SK-N-SH (cell line): Measurements from ENCODE around the gene PPP2R5C. TPM values are rescaled to one million over a fixed set of nuclear protein-coding genes. Genes with fewer than 3 reads are reported as not detected.

ENCODE experiments used
- CTCF ChIA-PET: fragments of 300-600, 350-600 bp; formaldehyde crosslinking; extraction: SDS; loops from one replicate; lab custom pipeline; 2021; lab: Yijun Ruan, JAX
- POLR2A ChIA-PET: fragments of 350-600 bp; sonication (Branson Sonifier 250); formaldehyde crosslinking; extraction: SDS; loops from one replicate; lab custom pipeline; 2020; ENCODE audit warnings: antibody characterized with exemption, inconsistent platforms; lab: Yijun Ruan, JAX
- DNase-seq: peaks from one replicate; pipeline ENCODE4 v3.0.0; 2012
- H2AFZ ChIP-seq: fragments of 200-600 bp; sonication (generic); 2 replicates; pipeline ENCODE4 v1.8.1; 2016; ENCODE audit warnings: antibody characterized with exemption, mild to moderate bottlenecking, low read depth
- H3F3A ChIP-seq: fragments of 200-600 bp; sonication (generic); replicated peaks from 2 replicates; pipeline ENCODE3; 2016; ENCODE audit warnings: antibody characterized with exemption, mild to moderate bottlenecking; ENCODE audit not compliant: insufficient read depth
- H3K27ac ChIP-seq, 2 experiments: fragments of 200-500 bp in 1 of 2; fragments of 200-600 bp in 1 of 2; sonication (Bioruptor generic) in 1 of 2; sonication (generic), shearing (Covaris generic) in 1 of 2; 2 replicates each; pipeline versions ENCODE4 v1.5.1 to v1.6.1; 2014 to 2016; ENCODE audit warnings: low read depth in 2 of 2, inconsistent platforms in 1 of 2, low read length in 1 of 2, mild to moderate bottlenecking in 1 of 2, mixed read lengths in 1 of 2
- H3K27me3 ChIP-seq: fragments of 200-600 bp; sonication (generic), shearing (Covaris generic); 2 replicates; pipeline ENCODE4 v1.6.1; 2016; ENCODE audit warnings: mixed run types; ENCODE audit not compliant: insufficient read depth
- H3K36me3 ChIP-seq, 2 experiments: fragments of 200-500 bp in 1 of 2; fragments of 200-600 bp in 1 of 2; sonication (Bioruptor generic) in 1 of 2; sonication (generic) in 1 of 2; replicated peaks in 1 of 2; 2 replicates each; pipeline versions ENCODE3 to v1.5.1; 2014 to 2016; ENCODE audit warnings: low read length in 1 of 2, mild to moderate bottlenecking in 1 of 2; ENCODE audit not compliant: insufficient read depth in 2 of 2, control insufficient read depth in 1 of 2
- H3K4me1 ChIP-seq, 2 experiments: fragments of 200-500 bp in 1 of 2; fragments of 200-600 bp in 1 of 2; sonication (Bioruptor generic) in 1 of 2; sonication (generic), shearing (Covaris generic) in 1 of 2; 2 replicates each; pipeline versions ENCODE4 v1.5.1 to v1.6.1; 2014 to 2016; ENCODE audit warnings: low read depth in 1 of 2, low read length in 1 of 2, mixed run types in 1 of 2; ENCODE audit not compliant: insufficient read depth in 2 of 2, control insufficient read depth in 1 of 2
- H3K4me2 ChIP-seq: fragments of 200-600 bp; sonication (generic), shearing (Covaris generic); 2 replicates; pipeline ENCODE4 v1.6.1; 2017; ENCODE audit warnings: mixed run types
- H3K4me3 ChIP-seq, 2 experiments: fragments of 200-500 bp in 1 of 2; fragments of 200-600 bp in 1 of 2; sonication (Bioruptor generic) in 1 of 2; sonication (generic), shearing (Covaris generic) in 1 of 2; 2 replicates each; pipeline versions ENCODE4 v1.5.1 to v1.8.1; 2014 to 2016; ENCODE audit warnings: low read depth in 2 of 2, inconsistent platforms in 1 of 2, low read length in 1 of 2, mild to moderate bottlenecking in 1 of 2, mixed read lengths in 1 of 2, moderate library complexity in 1 of 2
- H3K79me2 ChIP-seq: fragments of 200-600 bp; sonication (generic); 2 replicates; pipeline ENCODE4 v1.8.1; 2017; ENCODE audit warnings: mild to moderate bottlenecking; ENCODE audit not compliant: insufficient read depth
- H3K9ac ChIP-seq: fragments of 200-600 bp; sonication (generic); 2 replicates; pipeline ENCODE4 v1.6.1; 2017; ENCODE audit warnings: mixed run types
- H3K9me2 ChIP-seq: fragments of 200-600 bp; sonication (generic); 2 replicates; pipeline ENCODE4 v1.6.1; 2017; ENCODE audit warnings: mixed run types
- H3K9me3 ChIP-seq: fragments of 200-600 bp; sonication (generic); 2 replicates; pipeline ENCODE4 v1.6.1; 2017; ENCODE audit warnings: mixed run types, mild to moderate bottlenecking, moderate library complexity
- H4K20me1 ChIP-seq: fragments of 200-600 bp; sonication (generic); 2 replicates; pipeline ENCODE4 v1.6.1; 2017; ENCODE audit warnings: mild to moderate bottlenecking, mixed run types; ENCODE audit not compliant: insufficient read depth
- CHD2 ChIP-seq: fragments of 150-350 bp; IDR thresholded peaks from 2 replicates; pipeline ENCODE4 v1.6.1; 2018; ENCODE audit warnings: low read length; ENCODE audit not compliant: partially characterized antibody
- CTCF ChIP-seq: fragments of 200-600 bp; sonication (generic); IDR thresholded peaks from 2 replicates; pipeline ENCODE4 v1.6.1; 2017; ENCODE audit warnings: antibody characterized with exemption, mild to moderate bottlenecking, moderate library complexity
- ELF1 ChIP-seq: IDR thresholded peaks from 2 replicates; pipeline ENCODE4 v1.4.0; 2012
- FOSL2 ChIP-seq: IDR thresholded peaks from 2 replicates; pipeline ENCODE4 v1.4.0; 2012; ENCODE audit warnings: low read depth, mild to moderate bottlenecking, moderate library complexity, borderline replicate concordance
- FOXJ3 ChIP-seq: sonication (generic); formaldehyde crosslinking; IDR thresholded peaks from 2 replicates; pipeline ENCODE4 v1.5.1; 2020; ENCODE audit warnings: mild to moderate bottlenecking, missing genetic modification reagents
- GABPA ChIP-seq: IDR thresholded peaks from 2 replicates; pipeline ENCODE4 v1.4.0; 2012; ENCODE audit warnings: low read depth, mild to moderate bottlenecking
- GATA2 ChIP-seq: sonication (generic); formaldehyde crosslinking; IDR thresholded peaks from 2 replicates; pipeline ENCODE4 v1.5.0; 2020; ENCODE audit warnings: mild to moderate bottlenecking, missing genetic modification reagents
- IRF3 ChIP-seq: fragments of 150-350 bp; IDR thresholded peaks from 2 replicates; pipeline ENCODE4 v1.6.1; 2016; ENCODE audit warnings: mild to moderate bottlenecking, low read depth, low read length
- JUND ChIP-seq: IDR thresholded peaks from 2 replicates; pipeline ENCODE4 v1.4.0; 2012
- MAX ChIP-seq: IDR thresholded peaks from 2 replicates; pipeline ENCODE4 v1.4.0; 2012; ENCODE audit warnings: low read depth
- NFIC ChIP-seq: IDR thresholded peaks from 2 replicates; pipeline ENCODE4 v1.4.0; 2012; ENCODE audit warnings: borderline replicate concordance
- NRF1 ChIP-seq: IDR thresholded peaks from 2 replicates; pipeline ENCODE4 v1.6.1; 2012; ENCODE audit warnings: low read depth, mild to moderate bottlenecking, low read length
- PBX3 ChIP-seq: IDR thresholded peaks from 2 replicates; pipeline ENCODE4; 2012
- RAD21 ChIP-seq: IDR thresholded peaks from 2 replicates; pipeline ENCODE4 v1.6.1; 2012; ENCODE audit warnings: mild to moderate bottlenecking, low read length
- RXRA ChIP-seq: IDR thresholded peaks from 2 replicates; pipeline ENCODE4 v1.4.0; 2012; ENCODE audit warnings: low read depth, mild to moderate bottlenecking, borderline replicate concordance
- SIN3A ChIP-seq: IDR thresholded peaks from 2 replicates; pipeline ENCODE4 v1.6.1; 2012; ENCODE audit warnings: low read depth, mild to moderate bottlenecking, low read length, moderate library complexity, borderline replicate concordance
- SMC3 ChIP-seq: IDR thresholded peaks from 2 replicates; pipeline ENCODE4 v1.6.1; 2012; ENCODE audit warnings: low read depth, low read length, improper control_type of control experiment
- TAF1 ChIP-seq: IDR thresholded peaks from 2 replicates; pipeline ENCODE4 v1.6.1; 2012; ENCODE audit warnings: low read depth, mild to moderate bottlenecking, low read length, moderate library complexity, borderline replicate concordance
- TEAD4 ChIP-seq: IDR thresholded peaks from 2 replicates; pipeline ENCODE4 v1.4.0; 2012; ENCODE audit warnings: mild to moderate bottlenecking, borderline replicate concordance; ENCODE audit not compliant: insufficient read depth
- USF1 ChIP-seq: IDR thresholded peaks from 2 replicates; pipeline ENCODE4 v1.4.0; 2012; ENCODE audit warnings: low read depth, borderline replicate concordance
- USF2 ChIP-seq: fragments of 150-350 bp; IDR thresholded peaks from 2 replicates; pipeline ENCODE4 v1.6.1; 2017; ENCODE audit warnings: antibody characterized with exemption, low read length, low read depth, borderline replicate concordance
- YY1 ChIP-seq: IDR thresholded peaks from 2 replicates; pipeline ENCODE4 v1.4.0; 2012; ENCODE audit warnings: low read depth, mild to moderate bottlenecking
- WGBS: methylation state at CpG from one replicate; pipeline ENCODE4 v1.1.6; 2017; ENCODE audit warnings: low lambda C conversion rate; 5-methylcytosine and 5-hydroxymethylcytosine counted together
- polyA plus RNA-seq, 3 experiments: library from polyadenylated mRNA; depleted of rRNA; stranded (reverse); fragments of >200 nt; gene quantifications; 2 replicates each; pipeline ENCODE4 v1.2.3, GENCODE V29; 2012

PPP2R5C gene
- polyA plus RNA-seq, 1 of the 3 experiments (the other 2 are of a cell fraction), result 43.7 TPM

- H3K9me3 ChIP-seq, result no peaks in the 10 kb centered on the region
- H3K27ac ChIP-seq, result peak overlapping the region in 1 of 2 experiments; percentile 47; a peak in 2 of 4 replicates
- H3K27me3 ChIP-seq, result no peaks in the 10 kb centered on the region
- TF ChIP-seq IRF3 (no peak), SIN3A (no peak), SMC3 (no peak), RXRA (no peak), CHD2 (no peak), GABPA (no peak), YY1 (no peak), NFIC (no peak), USF1 (no peak), TAF1 (no peak), FOSL2 (no peak), FOXJ3 (no peak), TEAD4 (no peak), MAX (no peak), JUND (no peak)
- DNase-seq, result no peak
- H3K4me2 ChIP-seq, result no peak overlapping the region
- 95% methylated on average over 6 of the region's 6 CpGs for WGBS
- H3K36me3 ChIP-seq, result peaks cover 16 to 40% of the 10 kb centered on the region in 2 experiments
- H4K20me1 ChIP-seq, result peaks cover 19% of the 10 kb centered on the region; the same call in 1 of the 2 replicates
- H2AFZ ChIP-seq, result no peak overlapping the region
- POLR2A ChIA-PET, result interaction anchor here (0.6 kb wide), 1 partner anchor 85 kb away, joined by 3 read pairs; no protein-coding TSS in a partner anchor
- H3K9me2 ChIP-seq, result no peaks in the 10 kb centered on the region
- no peak overlapping the region for H3K9ac ChIP-seq
- peaks cover 0 to 25% of the 10 kb centered on the region in 2 experiments; a peak in 2 of 4 replicates for H3K4me1 ChIP-seq
- H3F3A ChIP-seq, result peaks cover 12% of the 10 kb centered on the region
- H3K4me3 ChIP-seq, result no peak overlapping the region
- CTCF ChIA-PET, result interaction anchor here (0.8 to 1.2 kb wide), 3 partner anchors 10 to 91 kb away, joined by 3 read pairs; no protein-coding TSS in a partner anchor
- peaks cover 74% of the 10 kb centered on the region for H3K79me2 ChIP-seq
These were observed 100.0 kb downstream of the PPP2R5C start for GRCh38 chr14:101861464-101861863.

GRCh38 chr14:101862177-101862576 lies 100.7 kb downstream of the PPP2R5C start:
- H3K27me3 ChIP-seq, result no peaks in the 10 kb centered on the region
- H3K27ac ChIP-seq, result no peak overlapping the region; a peak in 1 of 4 replicates
- peaks cover 12% of the 10 kb centered on the region for H3F3A ChIP-seq
- no peaks in the 10 kb centered on the region for H3K9me3 ChIP-seq
- no peak overlapping the region for H3K4me3 ChIP-seq
- 79% methylated on average over 4 of the region's 4 CpGs for WGBS
- H2AFZ ChIP-seq, result no peak overlapping the region
- H3K4me1 ChIP-seq, result peaks cover 0 to 25% of the 10 kb centered on the region in 2 experiments; a peak in 2 of 4 replicates
- no peak overlapping the region for H3K4me2 ChIP-seq
- ChIA-PET CTCF (interaction anchor here (0.8 to 1.2 kb wide), 3 partner anchors 11 to 92 kb away, joined by 3 read pairs; no protein-coding TSS in a partner anchor), POLR2A (interaction anchor here (0.6 kb wide), 1 partner anchor 84 kb away, joined by 3 read pairs; no protein-coding TSS in a partner anchor)
- TF ChIP-seq SIN3A (no peak), PBX3 (no peak), GATA2 (CRISPR knock-in tag) (no peak), USF2 (no peak), CTCF (no peak), RAD21 (no peak), TEAD4 (no peak), NRF1 (no peak), ELF1 (no peak)
- peaks cover 16 to 34% of the 10 kb centered on the region in 2 experiments for H3K36me3 ChIP-seq
- no peak overlapping the region for H3K9ac ChIP-seq
- H3K9me2 ChIP-seq, result no peaks in the 10 kb centered on the region
- H4K20me1 ChIP-seq, result peaks cover 19% of the 10 kb centered on the region; the same call in 1 of the 2 replicates
- peaks cover 75% of the 10 kb centered on the region for H3K79me2 ChIP-seq
- no peak for DNase-seq
